ENCODE measurements around the gene POLR1C.
"Not testable (repeated sequence)": the region's sequence is repeated elsewhere in the genome, so short reads cannot be mapped to it uniquely, and the experiment has no call there.

The POLR1C gene

DNA sequence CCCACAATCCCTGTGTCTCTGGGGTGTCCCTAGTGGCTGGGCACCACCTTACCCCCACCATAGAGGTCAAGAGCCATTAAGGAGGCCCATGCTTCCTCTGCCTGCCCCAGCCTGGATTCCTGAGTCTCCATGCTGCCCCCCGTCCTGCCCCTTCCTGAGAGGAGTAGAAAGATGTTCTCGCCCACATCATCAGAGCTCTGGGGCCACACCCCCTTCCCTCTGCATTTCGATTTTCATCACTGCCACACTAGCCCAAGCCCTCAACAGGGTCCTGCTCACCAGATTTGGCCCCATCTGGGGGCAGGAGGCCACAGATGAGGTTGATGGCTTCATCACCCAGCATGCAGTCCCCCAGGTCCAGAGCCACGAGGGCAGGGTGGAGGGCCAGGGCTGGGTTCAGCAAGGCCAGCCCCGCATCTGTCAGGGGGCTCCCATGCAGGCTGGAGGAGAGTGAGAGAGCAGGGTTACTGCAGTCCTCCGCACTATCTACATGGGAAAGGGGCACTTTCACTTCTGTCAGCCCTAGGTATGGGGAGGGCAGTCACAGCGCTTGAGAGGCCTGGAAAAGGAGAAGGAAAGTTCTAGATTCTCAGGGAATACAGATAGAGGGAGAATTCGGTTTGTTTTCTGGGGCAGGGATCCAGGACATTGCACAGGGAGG, 8.3 kb upstream of the POLR1C start:
- DNase-seq, result no peak

DNA sequence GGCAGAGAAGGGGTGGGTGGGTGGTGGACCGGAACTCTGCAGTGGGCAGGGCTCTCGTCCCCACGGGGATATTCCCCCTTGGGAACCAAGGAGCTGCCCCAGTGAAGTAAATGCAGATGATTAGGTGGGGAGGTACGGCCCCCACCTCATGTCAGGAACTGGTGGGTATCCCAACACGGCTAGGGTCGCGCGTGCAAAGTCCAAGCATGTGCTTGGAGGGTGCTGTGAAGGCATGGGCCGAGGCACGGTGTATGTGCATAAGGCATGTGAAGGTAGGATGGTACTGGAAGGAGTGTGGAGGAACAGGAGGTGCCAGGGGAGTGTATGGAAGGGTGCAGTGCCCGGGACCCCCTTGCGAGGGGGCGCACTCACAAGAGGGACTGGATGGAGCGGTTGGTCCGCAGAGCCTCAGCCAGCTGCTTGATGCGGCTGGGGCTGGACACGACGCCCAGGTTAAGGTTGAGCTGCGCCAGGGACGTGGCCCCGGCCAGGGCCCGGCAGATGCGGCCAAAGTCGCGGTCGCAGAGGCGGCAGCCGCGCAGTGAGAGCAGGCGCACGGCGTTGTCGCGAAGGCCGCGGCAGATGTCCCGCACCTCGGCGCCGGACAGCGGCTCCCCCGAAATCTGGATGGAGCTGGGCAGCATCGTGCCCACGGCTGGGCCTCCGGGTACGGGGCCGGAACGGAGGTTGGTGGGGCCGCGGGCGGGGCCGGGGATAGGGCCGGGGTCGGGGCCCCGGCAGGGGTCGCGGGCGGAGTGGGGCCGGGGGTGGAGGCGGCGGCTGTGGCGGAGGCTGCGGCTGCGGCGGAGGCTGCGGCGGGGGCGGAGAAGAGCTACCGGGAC, 7.5 kb upstream of the POLR1C start:
- DNase-seq, result peak in 1 of 56 donors; percentile 49

DNA sequence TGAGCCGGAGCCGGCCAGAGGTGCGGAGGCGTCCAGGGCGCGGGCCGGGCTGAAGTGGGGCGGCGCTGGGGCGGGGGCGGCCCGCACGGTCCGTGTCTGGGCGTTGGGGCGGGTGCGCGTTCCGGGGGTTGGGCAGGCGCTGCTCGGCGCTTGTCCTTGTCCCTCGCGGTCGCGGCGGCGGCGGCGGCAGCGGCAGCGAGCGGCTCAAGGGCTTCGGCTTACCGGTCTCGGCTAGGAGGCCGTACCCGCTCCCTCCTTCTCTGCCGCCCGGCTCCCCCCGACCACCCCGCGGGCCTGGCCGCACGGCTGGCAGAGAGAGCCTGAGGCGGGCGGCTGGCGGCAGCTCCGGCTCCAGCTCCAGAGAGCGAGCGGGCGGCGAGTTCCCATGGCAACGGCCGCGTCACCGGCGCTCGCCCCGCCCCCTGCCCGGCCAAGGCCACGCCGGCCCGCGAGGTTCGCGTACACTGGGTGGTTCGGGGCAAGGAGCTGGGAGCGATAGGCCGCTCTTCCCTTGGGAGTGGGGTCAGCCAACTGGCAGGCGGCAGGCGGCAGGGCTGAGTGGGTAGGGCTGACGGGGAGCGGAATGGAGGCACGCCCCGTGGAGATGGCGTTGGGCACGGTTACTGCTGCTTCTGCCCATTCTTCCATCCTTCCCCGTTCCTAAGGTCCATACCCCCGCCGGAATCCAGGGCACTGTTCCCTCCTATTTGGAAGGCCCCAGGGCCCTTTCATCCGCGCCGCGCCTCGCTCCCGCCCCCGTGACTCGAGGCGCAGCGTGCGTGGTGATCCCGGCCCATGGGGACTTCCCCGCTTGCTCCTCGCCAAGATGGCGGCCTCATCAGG, 6.7 kb upstream of the POLR1C start, which contains the start of gene LRRC73:
TSS of gene LRRC73 (minus strand) at position 363 of the 843 bp plus-strand sequence. CDS start 561 bp downstream, outside the sequence.
- peak in 53 of 56 donors; percentile 15 to 90 (median 70) for DNase-seq

DNA sequence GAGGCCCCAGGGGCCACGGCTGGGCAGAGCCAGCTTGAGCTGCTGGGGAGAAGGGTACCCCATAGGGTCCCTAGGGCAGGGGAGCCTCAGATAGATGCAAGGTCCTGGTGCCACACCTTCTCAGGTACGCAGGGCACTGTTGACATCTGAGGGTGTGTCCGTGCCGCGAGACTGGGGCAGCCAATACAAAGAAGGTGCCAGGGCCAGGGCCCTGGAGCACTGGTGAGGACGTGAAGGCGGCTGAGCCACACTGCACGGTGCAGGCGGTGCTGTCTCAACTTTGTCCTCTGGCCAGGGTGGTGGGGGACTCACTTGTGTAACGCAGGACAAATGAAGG, 6.1 kb upstream of the POLR1C start:
- DNase-seq, result no peak

DNA sequence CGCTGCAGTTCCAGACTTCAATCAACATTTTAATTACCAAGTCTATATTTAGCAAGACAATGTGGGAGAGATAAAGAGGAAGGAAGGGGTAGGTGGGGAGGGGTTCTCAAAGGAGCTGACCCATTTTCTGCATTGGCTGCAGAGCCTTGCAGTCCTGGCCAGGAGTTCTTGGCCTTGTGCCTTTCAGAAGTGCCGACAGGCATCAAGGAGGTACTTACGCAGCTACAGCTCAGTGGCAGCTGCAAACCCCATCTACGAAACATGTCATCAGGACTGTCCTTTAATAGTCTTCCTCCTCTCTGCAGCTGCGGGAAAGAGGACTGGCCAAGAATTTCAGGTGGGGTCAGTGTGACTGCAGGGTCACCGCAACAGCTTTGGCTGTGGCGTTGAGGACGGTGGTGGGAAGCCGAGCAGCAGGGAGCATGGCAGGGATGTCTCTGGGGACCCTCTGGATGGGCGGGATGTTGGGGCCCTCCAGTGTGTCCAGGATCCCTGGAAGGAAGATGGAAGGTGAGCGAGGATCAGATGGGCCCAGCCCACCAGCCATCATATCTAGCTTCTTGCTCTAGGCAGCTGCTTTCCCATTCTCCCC, 5.0 kb upstream of the POLR1C start:
- peak in 3 of 56 donors; percentile 34 to 44 (median 35) for DNase-seq

DNA sequence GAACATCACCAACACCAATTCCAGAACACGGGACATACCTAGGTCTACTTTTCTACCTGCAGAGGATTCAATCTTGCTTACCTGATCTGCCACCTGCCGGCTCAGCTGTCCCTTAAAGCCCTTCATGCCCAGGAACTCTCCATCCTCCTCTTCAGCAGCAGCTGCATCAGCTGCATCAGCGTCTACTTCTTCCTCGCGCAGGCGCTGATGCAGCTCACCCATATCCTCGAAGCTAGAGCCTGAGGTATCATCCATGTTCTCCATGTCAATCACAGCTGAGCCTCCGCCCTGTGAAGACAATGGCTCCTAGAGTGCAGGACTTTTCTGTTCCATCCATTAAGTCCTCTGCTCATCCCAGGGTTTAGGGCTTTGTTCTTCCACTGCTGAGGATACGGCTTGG, 1.1 kb upstream of the POLR1C start:
- DNase-seq, result no peak

DNA sequence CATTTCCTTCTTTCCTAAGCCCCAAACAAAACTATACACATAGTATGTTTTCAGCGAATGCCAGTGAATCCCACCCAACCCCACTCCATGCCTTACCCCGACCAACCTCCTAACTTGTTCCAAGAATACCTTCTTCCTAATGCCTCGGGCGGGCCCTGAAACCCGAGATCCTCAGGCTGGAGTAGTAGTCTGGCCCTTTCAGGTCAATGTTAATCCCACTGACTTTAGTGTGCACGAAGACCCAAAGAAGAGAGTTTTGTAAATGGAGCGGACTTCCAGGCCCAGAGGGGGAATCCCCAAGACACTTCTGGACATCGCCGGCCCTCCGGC, 557 bp upstream of the POLR1C start:
- no peak for DNase-seq

DNA sequence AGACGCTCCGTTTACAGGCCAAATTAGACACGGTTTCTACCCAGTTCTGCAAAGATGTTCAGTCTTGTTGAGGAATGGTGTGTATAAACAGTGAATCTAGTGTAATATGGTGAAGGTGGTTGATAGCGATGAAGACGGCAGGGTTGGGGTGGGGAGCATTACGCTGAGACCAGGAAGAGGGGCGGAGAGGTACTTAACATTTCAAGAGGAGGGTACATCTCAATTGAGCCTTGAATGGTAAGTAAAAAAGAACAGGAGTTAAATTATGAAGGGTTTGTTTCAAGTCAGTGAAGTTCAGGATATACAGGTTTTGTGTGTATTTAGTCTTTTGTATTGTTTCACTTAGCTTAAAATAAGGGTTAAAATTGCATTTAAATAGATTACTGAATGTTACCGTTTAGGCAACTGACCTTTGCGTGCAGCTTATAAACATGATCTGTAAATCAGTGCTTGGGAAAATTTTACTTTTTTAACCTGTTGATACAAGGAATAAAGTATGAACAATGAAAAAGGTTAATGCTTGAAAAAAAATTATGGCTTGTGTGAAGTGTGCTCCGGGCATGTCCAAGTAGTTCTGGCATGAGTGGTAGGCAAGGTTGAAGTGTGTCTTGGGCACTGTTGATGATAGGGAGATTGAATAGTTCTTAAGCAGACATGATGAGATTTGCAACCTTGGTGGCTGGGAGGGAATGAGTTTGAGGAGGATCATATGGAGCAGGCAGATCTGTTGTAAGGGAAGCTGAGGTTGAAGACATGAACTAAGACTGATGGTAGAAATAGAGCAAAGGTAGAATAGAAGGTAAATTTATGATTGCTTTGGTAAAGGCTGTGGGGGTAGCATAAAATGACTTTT, 842 bp downstream of the POLR1C start:
- DNase-seq, result no peak

DNA sequence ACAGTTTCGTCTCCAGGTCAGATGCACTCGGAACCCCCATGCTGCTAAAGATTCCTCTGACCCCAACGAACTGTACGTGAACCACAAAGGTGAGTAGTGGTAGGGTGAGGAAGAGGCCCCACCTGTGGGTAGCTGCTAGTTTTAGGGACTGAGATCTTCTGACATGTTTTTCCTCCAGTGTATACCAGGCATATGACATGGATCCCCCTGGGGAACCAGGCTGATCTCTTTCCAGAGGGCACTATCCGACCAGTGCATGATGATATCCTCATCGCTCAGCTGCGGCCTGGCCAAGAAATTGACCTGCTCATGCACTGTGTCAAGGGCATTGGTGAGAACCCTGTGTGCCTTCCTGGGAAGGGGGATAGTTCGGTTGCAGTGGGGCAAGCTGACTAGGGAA, 3.2 kb downstream of the POLR1C start:
- DNase-seq, result no peak

DNA sequence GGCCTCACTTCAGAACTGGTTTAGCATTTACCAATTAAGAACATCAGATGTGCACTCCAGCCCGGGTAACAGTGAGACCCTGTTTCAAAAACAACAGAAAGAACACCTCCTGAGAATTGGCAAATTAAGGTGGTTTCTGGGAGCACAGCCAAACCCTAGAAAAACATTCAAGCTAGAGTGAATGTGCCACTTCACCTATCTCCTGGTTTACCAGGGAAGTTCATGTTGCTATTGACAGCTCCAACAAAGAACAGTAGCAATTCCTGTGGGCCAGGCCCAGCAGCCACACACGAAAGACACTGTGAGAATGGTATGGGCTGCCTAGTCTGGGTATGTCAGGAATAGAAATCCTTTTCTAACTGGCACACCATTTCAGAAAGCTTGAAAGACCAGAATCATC, 4.9 kb downstream of the POLR1C start:
- DNase-seq, result no peak

DNA sequence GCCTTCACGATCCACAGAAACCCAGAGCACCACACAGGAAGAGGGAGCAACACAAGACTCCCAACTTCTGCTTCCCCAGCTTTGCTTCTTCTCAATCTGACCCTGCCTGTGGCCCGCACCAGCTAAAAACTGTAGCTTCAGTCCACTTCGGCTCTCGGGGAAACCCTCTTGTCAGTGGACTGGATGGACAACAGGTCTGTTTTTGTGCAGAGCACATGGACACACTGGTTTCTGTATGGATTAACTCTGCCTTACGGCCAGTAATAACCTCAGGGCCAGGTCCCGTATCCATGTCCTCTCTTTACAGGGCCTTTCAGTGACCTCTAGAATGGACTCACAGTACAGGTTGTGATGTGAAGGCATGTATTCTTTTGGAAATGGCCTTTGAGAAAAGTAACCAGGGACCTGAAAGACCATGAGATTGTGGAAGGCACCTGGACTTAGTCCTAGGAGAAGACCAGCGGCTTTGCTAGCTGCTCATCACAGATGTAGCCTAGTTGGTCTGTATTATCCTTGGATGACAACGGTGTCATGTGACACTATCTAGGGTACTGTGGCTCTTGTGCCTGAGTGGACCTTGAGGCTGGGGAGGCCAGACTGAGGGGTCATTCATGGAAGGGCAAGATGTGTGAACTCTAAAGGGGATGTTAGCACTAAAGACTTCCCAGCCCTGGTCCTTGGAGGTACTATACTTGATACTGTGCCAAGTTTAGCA, 5.8 kb downstream of the POLR1C start:
- no peak for DNase-seq

DNA sequence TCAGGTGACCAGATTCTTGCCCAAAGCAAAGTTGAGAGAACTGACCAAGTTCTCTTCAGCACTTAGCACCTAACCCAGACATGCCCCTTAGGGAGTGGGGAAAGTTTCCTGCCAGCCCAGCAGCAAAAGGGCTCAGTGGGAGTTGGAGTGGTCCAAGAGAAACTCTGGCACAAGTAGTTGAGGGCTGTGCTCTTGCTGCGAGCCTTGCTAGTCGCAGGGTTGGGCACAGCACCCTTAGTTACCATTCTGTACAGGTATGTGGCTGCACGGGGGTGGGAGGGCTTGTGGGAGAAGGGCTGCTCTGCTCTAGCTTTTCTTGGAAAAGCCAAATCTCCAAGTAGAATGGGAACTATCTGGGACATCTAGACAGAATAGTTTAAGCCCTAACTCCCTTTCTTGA, 6.4 kb downstream of the POLR1C start:
- DNase-seq, result no peak

DNA sequence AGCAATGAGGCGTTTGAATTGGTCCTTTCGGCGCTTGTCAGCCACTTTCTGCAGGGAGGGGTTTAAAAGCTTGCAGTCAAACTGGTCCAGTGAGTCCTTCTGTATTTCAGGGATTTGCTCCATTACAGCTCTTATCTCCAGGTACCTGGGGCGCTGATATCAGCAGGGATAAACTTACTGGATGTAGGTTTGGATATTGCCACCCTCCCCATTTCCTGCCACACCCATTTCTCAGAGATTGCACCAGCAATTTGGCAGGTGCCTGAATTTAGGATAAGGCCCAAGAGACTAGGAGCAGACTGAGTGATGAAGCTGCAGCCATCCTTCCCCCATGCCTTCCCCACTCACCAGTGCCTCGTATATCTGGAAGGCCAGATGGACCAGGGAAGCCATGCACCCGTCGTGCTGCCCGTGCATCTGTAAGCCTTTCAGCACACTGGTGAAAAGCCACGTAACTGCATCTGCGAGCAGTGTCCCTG, 7.6 kb downstream of the POLR1C start:
- DNase-seq, result no peak

DNA sequence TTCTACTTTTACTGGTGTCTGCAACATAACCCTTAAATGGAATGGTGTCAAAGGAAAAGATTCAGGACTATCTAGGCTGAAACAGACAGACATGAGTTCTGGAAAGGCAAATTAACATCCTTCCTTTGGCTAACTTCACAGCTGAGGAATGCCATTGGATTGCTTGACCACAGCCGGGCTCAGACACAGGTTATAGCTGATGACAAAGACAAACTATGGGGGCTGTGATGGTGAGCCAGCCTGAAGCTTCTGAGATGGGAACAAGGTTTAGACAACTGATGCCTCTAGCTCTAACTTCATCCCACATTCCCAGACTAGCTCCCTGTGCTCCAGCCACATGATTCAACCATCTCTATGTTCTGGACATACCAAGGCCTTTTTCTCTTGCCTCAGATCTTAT, 15.3 kb downstream of the POLR1C start:
- DNase-seq, result no peak

DNA sequence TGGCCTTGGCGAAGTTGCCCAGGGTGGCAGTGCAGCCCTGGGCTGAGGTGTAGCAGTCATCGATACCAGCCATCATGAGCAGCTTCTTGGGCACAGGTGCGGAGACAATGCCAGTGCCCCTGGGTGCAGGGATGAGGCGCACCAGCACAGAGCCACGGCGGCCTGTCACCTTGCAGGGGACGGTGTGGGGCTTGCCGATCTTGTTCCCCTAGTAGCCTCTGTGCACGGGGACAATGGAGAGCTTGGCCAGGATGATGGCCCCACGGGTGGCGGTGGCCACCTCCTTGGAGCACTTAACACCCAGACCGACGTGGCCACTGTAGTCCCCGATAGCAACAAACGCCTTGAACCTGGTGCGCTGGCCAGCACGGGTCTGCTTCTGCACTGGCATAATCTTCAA, 22.1 kb downstream of the POLR1C start:
- not testable (repeated sequence) for DNase-seq

DNA sequence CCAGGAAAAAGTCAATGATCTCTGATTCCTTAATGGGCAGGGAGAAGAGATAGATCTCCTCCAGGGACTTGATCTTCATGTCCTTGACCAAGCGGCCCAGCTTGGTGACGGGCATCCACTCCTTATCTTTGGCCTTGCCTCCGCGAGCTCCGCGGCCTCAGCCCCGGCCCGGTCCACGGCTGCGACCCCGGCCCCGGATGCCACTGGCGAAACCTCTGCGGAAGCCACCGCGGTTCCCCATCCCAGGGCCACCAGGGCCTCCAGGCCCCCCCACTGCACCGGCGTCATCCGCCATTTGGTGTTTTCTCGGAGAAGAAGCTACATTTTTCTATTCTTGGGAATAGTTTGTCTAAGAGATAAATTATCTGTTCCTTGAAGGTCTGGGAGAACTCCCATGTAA, 22.5 kb downstream of the POLR1C start:
- not testable (repeated sequence) for DNase-seq

DNA sequence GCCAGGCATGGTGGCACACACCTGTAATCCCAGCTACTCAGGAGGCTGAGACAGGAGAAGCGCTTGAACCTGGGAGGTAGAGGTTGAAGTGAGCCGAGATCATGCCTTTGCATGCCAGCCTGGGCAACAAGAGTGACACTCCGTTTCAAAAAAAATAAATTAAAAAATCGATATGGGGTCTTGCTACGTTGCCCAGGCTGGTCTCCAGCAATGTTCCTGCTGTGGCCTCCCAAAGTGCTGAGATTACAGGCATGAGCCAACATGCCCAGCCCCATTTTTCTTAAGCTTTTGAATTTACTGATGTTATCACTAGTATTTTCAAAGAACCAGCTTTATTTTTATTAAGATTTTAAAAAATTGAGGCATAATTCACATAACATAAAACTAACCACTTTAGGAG, 23.6 kb downstream of the POLR1C start:
- no peak for DNase-seq

DNA sequence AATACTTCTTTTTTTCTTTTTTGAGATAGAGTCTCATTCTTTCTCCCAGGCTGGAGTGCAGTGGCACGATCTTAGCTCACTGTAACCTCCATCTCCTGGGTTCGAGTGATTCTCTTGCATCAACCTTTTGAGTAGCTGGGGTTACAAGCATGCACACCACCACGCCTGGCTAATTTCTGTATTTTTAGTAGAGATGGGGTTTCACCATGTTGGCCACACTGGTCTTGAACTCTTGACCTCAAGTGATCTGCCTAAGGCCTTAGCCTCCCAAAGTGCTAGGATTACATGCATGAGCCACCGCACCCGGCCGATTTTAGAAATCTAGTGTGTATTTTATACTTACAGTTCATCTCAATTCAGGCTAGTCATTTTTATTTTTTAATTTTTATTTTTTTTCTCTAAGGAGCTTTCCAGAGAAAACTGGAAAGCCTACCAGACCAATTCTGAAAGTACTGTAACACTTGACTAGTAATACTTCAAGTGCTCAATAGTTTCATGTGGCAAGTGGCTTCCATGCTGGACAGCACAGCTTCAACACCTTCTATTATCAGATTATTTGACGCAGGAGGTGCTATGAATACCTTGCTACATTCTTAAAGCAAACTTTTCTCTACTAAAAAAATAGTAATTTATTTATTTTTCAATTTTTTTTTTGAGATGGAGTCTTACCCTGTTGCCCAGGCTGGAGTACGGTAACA, 25.0 kb downstream of the POLR1C start:
- no peak for DNase-seq

DNA sequence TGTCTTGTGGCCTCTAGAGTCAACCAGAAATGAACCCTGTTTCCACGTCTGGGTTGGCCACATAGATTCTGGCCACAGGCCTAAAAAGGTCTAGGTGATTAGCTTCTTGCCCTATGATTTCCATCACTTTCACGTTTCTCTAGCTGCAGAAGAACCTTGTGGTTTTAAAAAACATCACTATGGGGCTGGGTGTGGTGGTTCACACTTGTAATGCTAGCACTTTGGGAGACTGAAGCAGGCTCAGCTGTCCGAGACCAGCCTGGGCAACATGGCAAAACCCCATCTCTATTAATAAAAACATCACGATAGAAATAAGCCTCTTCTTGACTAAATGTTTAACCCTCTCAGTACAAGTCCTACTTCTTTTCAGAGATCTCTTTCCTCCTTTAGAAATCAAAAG, 27.6 kb downstream of the POLR1C start:
- DNase-seq, result no peak

Measured in amygdala (tissue), 56 donors.